ENCODE measurements around the gene LRRC47. TPM values are rescaled to one million over a fixed set of nuclear protein-coding genes. Genes with fewer than 3 reads are reported as not detected.

LRRC47 gene
- total RNA-seq, 1 donor from 2014 or later = 57.9 TPM

DNA sequence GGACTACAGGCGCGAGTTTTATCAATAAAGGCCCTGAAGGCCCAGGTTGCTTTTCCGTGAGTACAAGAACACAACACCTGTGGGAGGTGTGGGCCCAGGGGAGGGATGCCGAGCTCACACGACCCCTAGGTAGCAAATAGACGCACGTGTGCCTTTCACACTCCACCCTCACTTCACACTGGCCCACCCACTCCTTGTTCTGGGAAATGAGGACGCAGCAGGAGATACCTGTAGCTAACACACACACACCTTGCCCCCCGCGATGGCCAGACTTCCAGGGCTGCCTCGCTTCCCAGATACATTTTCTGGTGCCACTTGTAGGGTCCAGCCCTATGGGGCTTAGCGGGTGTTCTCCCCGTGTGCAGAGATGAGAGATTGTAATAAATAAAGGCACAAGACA is 48.4 kb downstream of the LRRC47 start:
- Mint-ChIP-seq H3K27ac (ENCODE audit: unreplicated experiment) (no peak overlapping the region), H3K36me3 (ENCODE audit: low read depth) (no peaks in the 10 kb centered on the region), H3K9me3 (no peaks in the 10 kb centered on the region), H3K4me1 (peaks cover 21% of the 10 kb centered on the region), H3K27me3 (ENCODE audit: low read depth) (peaks cover 31% of the 10 kb centered on the region), H3K4me3 (peak overlapping the region; percentile 76)
- DNase-seq (ENCODE audit: low read depth, low spot score) = no peak
- TF ChIP-seq, protein P1, sequence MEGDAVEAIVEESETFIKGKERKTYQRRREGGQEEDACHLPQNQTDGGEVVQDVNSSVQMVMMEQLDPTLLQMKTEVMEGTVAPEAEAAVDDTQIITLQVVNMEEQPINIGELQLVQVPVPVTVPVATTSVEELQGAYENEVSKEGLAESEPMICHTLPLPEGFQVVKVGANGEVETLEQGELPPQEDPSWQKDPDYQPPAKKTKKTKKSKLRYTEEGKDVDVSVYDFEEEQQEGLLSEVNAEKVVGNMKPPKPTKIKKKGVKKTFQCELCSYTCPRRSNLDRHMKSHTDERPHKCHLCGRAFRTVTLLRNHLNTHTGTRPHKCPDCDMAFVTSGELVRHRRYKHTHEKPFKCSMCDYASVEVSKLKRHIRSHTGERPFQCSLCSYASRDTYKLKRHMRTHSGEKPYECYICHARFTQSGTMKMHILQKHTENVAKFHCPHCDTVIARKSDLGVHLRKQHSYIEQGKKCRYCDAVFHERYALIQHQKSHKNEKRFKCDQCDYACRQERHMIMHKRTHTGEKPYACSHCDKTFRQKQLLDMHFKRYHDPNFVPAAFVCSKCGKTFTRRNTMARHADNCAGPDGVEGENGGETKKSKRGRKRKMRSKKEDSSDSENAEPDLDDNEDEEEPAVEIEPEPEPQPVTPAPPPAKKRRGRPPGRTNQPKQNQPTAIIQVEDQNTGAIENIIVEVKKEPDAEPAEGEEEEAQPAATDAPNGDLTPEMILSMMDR (conservative IDR thresholded peaks at IDR 0.05) = no peak

DNA sequence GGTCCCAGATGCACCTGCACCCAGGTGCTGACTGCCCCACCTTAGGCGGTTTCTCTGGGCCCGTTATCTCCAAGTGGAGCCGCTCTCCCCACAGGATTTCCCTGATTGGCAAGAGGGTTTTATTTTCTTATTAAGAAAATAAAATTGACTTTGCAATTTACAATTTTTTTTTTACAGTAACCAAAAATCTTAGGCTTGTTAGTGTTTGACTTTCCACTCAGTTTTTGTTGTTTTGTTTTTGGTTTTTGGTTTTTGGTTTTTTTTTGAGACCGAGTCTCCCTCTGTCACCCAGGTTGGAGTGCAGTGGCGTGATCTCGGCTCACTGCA is 48.8 kb downstream of the LRRC47 start:
- H3K4me1 Mint-ChIP-seq = peaks cover 21% of the 10 kb centered on the region
- H3K36me3 Mint-ChIP-seq (ENCODE audit: low read depth) = no peaks in the 10 kb centered on the region
- H3K4me3 Mint-ChIP-seq = peak overlapping the region; percentile 76
- H3K27ac Mint-ChIP-seq (ENCODE audit: unreplicated experiment) = no peak overlapping the region
- no peak for DNase-seq (ENCODE audit: low read depth, low spot score)
- H3K27me3 Mint-ChIP-seq (ENCODE audit: low read depth) = peaks cover 31% of the 10 kb centered on the region
- TF ChIP-seq, protein P1 (conservative IDR thresholded peaks at IDR 0.05) = no peak
- H3K9me3 Mint-ChIP-seq = no peaks in the 10 kb centered on the region

DNA sequence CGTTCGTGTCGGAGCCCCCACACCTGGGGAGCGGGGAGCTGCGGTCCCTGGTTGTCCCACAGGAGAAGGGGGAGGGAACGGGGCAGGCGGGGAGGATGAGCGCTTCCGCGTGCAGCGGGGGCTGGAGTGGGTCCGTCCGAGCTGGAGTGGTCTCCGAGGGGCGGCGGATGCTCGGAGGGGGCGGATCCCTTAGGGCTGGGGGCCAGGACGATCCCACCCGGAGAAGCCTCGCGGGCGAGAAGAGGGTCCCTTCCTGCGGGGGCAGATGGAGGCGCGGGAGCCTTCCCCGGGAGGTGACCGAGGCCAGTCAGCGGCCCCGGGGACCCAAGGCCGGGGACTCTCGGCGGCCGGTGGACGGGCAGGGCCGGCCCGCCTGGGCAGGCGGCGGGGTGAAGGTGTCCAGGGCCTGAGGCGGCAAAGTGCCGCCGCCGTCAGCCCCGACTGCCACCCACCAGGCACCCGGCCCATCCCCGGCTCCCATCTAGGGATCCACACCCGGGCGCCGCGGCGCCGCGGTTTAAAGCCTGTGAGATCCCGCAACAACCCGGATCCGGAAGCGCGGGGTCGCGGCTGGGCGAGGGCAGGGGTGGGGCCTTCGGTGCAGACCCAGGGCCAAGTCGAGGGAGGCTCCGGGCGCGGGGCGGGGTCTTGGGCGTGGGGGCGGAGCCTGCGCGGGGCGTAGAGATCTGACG is 49.3 kb downstream of the LRRC47 start:
- peaks cover 21% of the 10 kb centered on the region for H3K4me1 Mint-ChIP-seq
- TF ChIP-seq, protein P1 (conservative IDR thresholded peaks at IDR 0.05) = no peak
- H3K27me3 Mint-ChIP-seq (ENCODE audit: low read depth) = peaks cover 27% of the 10 kb centered on the region
- no peaks in the 10 kb centered on the region for H3K36me3 Mint-ChIP-seq (ENCODE audit: low read depth)
- no peaks in the 10 kb centered on the region for H3K9me3 Mint-ChIP-seq
- H3K4me3 Mint-ChIP-seq = peak overlapping the region; percentile 89
- peak; percentile 80 for DNase-seq (ENCODE audit: low read depth, low spot score)
- no peak overlapping the region for H3K27ac Mint-ChIP-seq (ENCODE audit: unreplicated experiment)

DNA sequence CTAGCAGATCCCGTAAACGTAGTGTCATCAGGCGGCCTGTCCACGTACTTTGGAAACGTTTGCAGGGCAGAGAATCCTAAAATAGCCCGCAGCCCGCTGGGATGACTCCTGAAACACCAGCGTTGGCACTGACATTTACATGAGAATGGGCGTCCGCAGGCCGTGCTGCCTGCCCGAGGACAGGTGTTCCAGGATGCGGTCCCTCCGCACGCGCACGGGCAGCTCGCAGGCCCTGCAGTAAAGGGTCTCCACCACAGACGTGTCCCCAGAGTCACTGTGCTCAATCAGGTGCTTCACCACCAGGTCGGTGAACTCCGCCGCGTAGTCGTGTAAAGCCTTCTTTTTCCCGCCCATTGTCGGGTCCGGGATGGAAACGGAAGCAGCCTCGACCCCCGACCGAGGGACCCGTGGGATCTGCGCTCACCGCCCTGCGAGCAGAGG is 49.9 kb downstream of the LRRC47 start:
- no peak for DNase-seq (ENCODE audit: low read depth, low spot score)
- Mint-ChIP-seq H3K4me3 (peak overlapping the region; percentile 89), H3K9me3 (no peaks in the 10 kb centered on the region), H3K4me1 (peaks cover 21% of the 10 kb centered on the region), H3K27me3 (ENCODE audit: low read depth) (peaks cover 27% of the 10 kb centered on the region), H3K27ac (ENCODE audit: unreplicated experiment) (peak overlapping the region; percentile 67), H3K36me3 (ENCODE audit: low read depth) (no peaks in the 10 kb centered on the region)
- TF ChIP-seq, protein P1 (conservative IDR thresholded peaks at IDR 0.05) = no peak

DNA sequence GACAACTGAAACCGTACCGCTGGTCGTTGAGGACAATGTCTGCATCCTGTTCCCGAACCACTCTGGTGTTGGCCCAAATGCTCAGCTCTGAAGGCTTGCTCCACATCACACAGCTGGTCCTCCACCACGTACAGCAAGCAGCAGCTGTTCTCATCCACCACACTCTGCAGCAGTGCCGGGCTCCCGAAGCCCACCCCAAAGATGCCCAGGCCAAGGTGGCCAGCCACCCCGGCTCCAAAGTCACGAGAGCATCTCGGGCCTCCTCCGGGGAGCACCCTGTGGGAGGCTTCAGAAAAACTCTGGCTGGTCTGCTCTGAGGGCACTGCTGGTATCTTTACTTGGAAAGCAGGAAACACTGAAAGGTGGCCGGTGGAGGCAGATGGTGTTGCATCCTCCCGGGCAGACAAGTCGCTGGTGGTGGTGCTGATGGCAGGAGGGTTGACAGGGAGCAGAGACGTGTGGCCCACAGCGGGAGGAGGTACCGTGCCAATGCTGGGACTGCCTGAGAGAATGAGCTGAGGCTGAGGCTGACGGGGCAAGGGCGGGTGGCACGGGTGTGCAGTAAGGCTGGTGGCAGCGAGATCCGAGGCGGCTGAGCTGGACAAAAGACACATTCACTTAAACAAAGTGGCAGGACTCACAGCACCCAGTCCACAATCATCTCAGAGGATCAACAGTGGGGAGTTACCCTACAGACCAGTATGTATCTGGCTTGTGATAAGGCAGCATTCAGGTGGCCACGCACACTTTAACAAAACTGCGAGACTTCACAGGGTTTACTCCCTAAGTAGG is 50.5 kb downstream of the LRRC47 start:
- TF ChIP-seq, protein P1 (conservative IDR thresholded peaks at IDR 0.05) = no peak
- peak overlapping the region; percentile 71 for H3K27ac Mint-ChIP-seq (ENCODE audit: unreplicated experiment)

More for the DNA sequence above, 50.5 kb downstream of the LRRC47 start:
- Mint-ChIP-seq H3K27me3 (ENCODE audit: low read depth) (peaks cover 21% of the 10 kb centered on the region), H3K9me3 (no peaks in the 10 kb centered on the region), H3K4me3 (peak overlapping the region; percentile 89), H3K4me1 (peaks cover 21% of the 10 kb centered on the region), H3K36me3 (ENCODE audit: low read depth) (no peaks in the 10 kb centered on the region)
- no peak for DNase-seq (ENCODE audit: low read depth, low spot score)

All from neural crest cell (in vitro differentiated cells).